D721Med (cell line): ENCODE measurements around the gene TRAK1.
"Not testable (repeated sequence)": the region's sequence is repeated elsewhere in the genome, so short reads cannot be mapped to it uniquely, and the experiment has no call there.

Source experiments
- DNase-seq: peaks from one replicate; pipeline ENCODE4 v3.0.0; 2011; ENCODE audit warnings: low spot score; ENCODE audit not compliant: insufficient read length
- FAIRE-seq: peaks from 2 replicates; lab custom pipeline; 2011; peaks lifted over from hg19 to GRCh38; lab: Jason Lieb, UNC
- CTCF ChIP-seq: IDR thresholded peaks from 2 replicates; pipeline ENCODE4 v1.5.1; 2012; ENCODE audit warnings: mild to moderate bottlenecking, control low read depth; ENCODE audit not compliant: insufficient read depth; ENCODE audit errors: missing control alignments

The TRAK1 gene

GRCh38 chr3:42099020-42099765 lies 8.0 kb downstream of the TRAK1 start:
- no peak for TF ChIP-seq CTCF
- no peak for FAIRE-seq
- DNase-seq, result no peak

- TF ChIP-seq CTCF, result no peak
- FAIRE-seq, result no peak
- no peak for DNase-seq
These were observed 9.9 kb downstream of the TRAK1 start for GRCh38 chr3:42101048-42101447.

- TF ChIP-seq CTCF, result no peak
- FAIRE-seq (no peak), DNase-seq (no peak)
These were observed 10.3 kb downstream of the TRAK1 start for GRCh38 chr3:42101481-42101880.

GRCh38 chr3:42102571-42102970 lies 11.4 kb downstream of the TRAK1 start:
- TF ChIP-seq CTCF, result no peak
- FAIRE-seq (no peak), DNase-seq (no peak)

GRCh38 chr3:42103921-42104665 lies 12.9 kb downstream of the TRAK1 start:
- not testable (repeated sequence) for FAIRE-seq, DNase-seq

GRCh38 chr3:42105994-42106393 lies 14.8 kb downstream of the TRAK1 start:
- not testable (repeated sequence) for FAIRE-seq, DNase-seq

- no peak for DNase-seq
- no peak for FAIRE-seq
- TF ChIP-seq CTCF, result no peak
These were observed 15.5 kb downstream of the TRAK1 start for GRCh38 chr3:42106646-42107045.

GRCh38 chr3:42110631-42111030 lies 19.5 kb downstream of the TRAK1 start:
- FAIRE-seq, result no peak

More at GRCh38 chr3:42110631-42111030, 19.5 kb downstream of the TRAK1 start:
- no peak for TF ChIP-seq CTCF
- DNase-seq, result no peak
